HCT116 (cell line): ENCODE results near the gene PHLDA1. TPM values are rescaled to one million over a fixed set of nuclear protein-coding genes. Genes with fewer than 3 reads are reported as not detected.

Experiments
- ATAC-seq: fragments of 200-7000 bp; cut with Tn5 transposase; 2 replicates; pipeline ENCODE4 v1.9.1; 2020; ENCODE audit warnings: mild to moderate bottlenecking, moderate library complexity
- BruUV-seq: library from RNA; stranded (reverse); fragments of 400-500 nt; replicated peaks from 2 replicates; lab custom pipeline; 2021; lab: Mats Ljungman, UMichigan
- CTCF ChIA-PET: fragments of 300-600 bp; sonication (Branson Sonifier 250); formaldehyde crosslinking; loops from one replicate; lab custom pipeline; 2021; ENCODE audit warnings: antibody characterized with exemption; lab: Charles Lee
- POLR2A ChIA-PET: fragments of 300-600, 350-600 bp; sonication (Branson Sonifier 250); formaldehyde crosslinking; loops from one replicate; lab custom pipeline; 2021; ENCODE audit warnings: antibody characterized with exemption; lab: Charles Lee
- RAD21 ChIA-PET, 2 experiments: fragments of 300-600 bp; sonication (Branson Sonifier 250); formaldehyde crosslinking; loops; one replicate each; lab custom pipeline; 2023; ENCODE audit warnings: low total read pairs in 2 of 2; ENCODE audit not compliant: uncharacterized antibody in 2 of 2, unreplicated experiment in 2 of 2, low non-redundant PET in 1 of 2; lab: Charles Lee
- DNase-seq: peaks from one replicate; pipeline ENCODE4 v3.0.0-alpha.2; 2010; ENCODE audit warnings: low read depth, low spot score
- H2AFZ ChIP-seq: fragments of 200-600 bp; shearing (Covaris generic), sonication (generic); 2 replicates; pipeline ENCODE4 v1.6.1; 2017; ENCODE audit warnings: low read depth, mixed run types, mixed read lengths, antibody characterized with exemption, low read length; ENCODE audit not compliant: poor library complexity, severe bottlenecking
- H3K27ac ChIP-seq: 2 replicates; pipeline ENCODE4 v1.5.1; 2012; ENCODE audit warnings: low read depth, low read length
- H3K27me3 ChIP-seq: fragments of 200-600 bp; sonication (generic); 2 replicates; pipeline ENCODE4 v1.6.1; 2016; ENCODE audit warnings: mixed run types, low read length, mixed read lengths; ENCODE audit not compliant: insufficient read depth
- H3K36me3 ChIP-seq, 2 experiments: fragments of 200-500 bp in 1 of 2; fragments of 200-600 bp in 1 of 2; sonication (Bioruptor generic) in 1 of 2; sonication (generic) in 1 of 2; 2 replicates each; pipeline versions ENCODE4 v1.5.1 to v1.6.1; 2014 to 2016; ENCODE audit warnings: low read length in 2 of 2, inconsistent platforms in 1 of 2, mixed read lengths in 1 of 2, mixed run types in 1 of 2; ENCODE audit not compliant: insufficient read depth in 2 of 2, control insufficient read depth in 1 of 2
- H3K4me1 ChIP-seq, 2 experiments: fragments of 200-600 bp in 1 of 2; sonication (generic) in 1 of 2; 2 replicates each; pipeline versions ENCODE4 v1.5.1 to v1.6.1; 2012 to 2017; ENCODE audit warnings: low read length in 2 of 2, inconsistent platforms in 1 of 2, mild to moderate bottlenecking in 1 of 2, mixed read lengths in 1 of 2, mixed run types in 1 of 2, moderate library complexity in 1 of 2; ENCODE audit not compliant: insufficient read depth in 2 of 2, control insufficient read depth in 1 of 2
- H3K4me2 ChIP-seq: fragments of 200-600 bp; sonication (generic); 2 replicates; pipeline ENCODE4 v1.6.1; 2017; ENCODE audit warnings: mixed run types, low read length, mixed read lengths
- H3K4me3 ChIP-seq, 2 experiments: fragments of 200-600 bp in 1 of 2; sonication (generic) in 1 of 2; replicated peaks in 1 of 2; 2 replicates each; pipeline ENCODE4 v1.5.1; 2011 to 2016; ENCODE audit warnings: low read length in 2 of 2, control low read depth in 1 of 2, low read depth in 1 of 2, mild to moderate bottlenecking in 1 of 2, mixed read lengths in 1 of 2, mixed run types in 1 of 2
- H3K79me2 ChIP-seq: fragments of 200-600 bp; sonication (generic); 2 replicates; pipeline ENCODE4 v1.6.1; 2017; ENCODE audit warnings: mild to moderate bottlenecking, mixed run types, low read length, moderate library complexity, mixed read lengths; ENCODE audit not compliant: insufficient read depth
- H3K9ac ChIP-seq: fragments of 200-600 bp; sonication (generic); 2 replicates; pipeline ENCODE4 v1.6.1; 2016; ENCODE audit warnings: low read length, mixed read lengths
- H3K9me2 ChIP-seq: fragments of 200-600 bp; sonication (generic), shearing (Covaris generic); 2 replicates; pipeline ENCODE4 v1.6.1; 2017; ENCODE audit warnings: mixed run types, mild to moderate bottlenecking, moderate library complexity; ENCODE audit not compliant: insufficient read depth
- H3K9me3 ChIP-seq, 2 experiments: fragments of 200-500 bp in 1 of 2; fragments of 200-600 bp in 1 of 2; sonication (Bioruptor generic) in 1 of 2; sonication (generic) in 1 of 2; 2 replicates each; pipeline ENCODE4 v1.6.1; 2014 to 2017; ENCODE audit warnings: low read length in 2 of 2, mixed read lengths in 2 of 2, inconsistent platforms in 1 of 2, low read depth in 1 of 2, mild to moderate bottlenecking in 1 of 2, mixed run types in 1 of 2, moderate library complexity in 1 of 2; ENCODE audit not compliant: control insufficient read depth in 1 of 2, insufficient read depth in 1 of 2
- H4K20me1 ChIP-seq: fragments of 200-600 bp; sonication (generic), shearing (Covaris generic); 2 replicates; pipeline ENCODE4 v1.6.1; 2017; ENCODE audit warnings: mixed run types, mild to moderate bottlenecking, moderate library complexity; ENCODE audit not compliant: insufficient read depth
- CBX3 ChIP-seq: IDR thresholded peaks from 2 replicates; pipeline ENCODE4 v1.6.1; 2012; ENCODE audit warnings: low read depth
- CEBPB ChIP-seq: IDR thresholded peaks from 2 replicates; pipeline ENCODE4 v1.6.1; 2012; ENCODE audit warnings: low read depth
- EZH2phosphoT487 ChIP-seq: fragments of 200-600 bp; IDR thresholded peaks from 2 replicates; pipeline ENCODE4 v1.6.1; 2018; ENCODE audit warnings: antibody characterized with exemption, borderline replicate concordance
- FOSL1 ChIP-seq: IDR thresholded peaks from 2 replicates; pipeline ENCODE4 v1.6.1; 2012; ENCODE audit warnings: low read depth
- JUND ChIP-seq: IDR thresholded peaks from 2 replicates; pipeline ENCODE4 v1.6.1; 2012
- POLR2A ChIP-seq: IDR thresholded peaks from 2 replicates; pipeline ENCODE4 v1.7.0; 2011; ENCODE audit warnings: borderline replicate concordance; ENCODE audit not compliant: insufficient read depth, insufficient read length; ENCODE audit errors: extremely low read depth
- POLR2AphosphoS5 ChIP-seq: IDR thresholded peaks from 2 replicates; pipeline ENCODE4 v1.6.1; 2011; ENCODE audit warnings: mild to moderate bottlenecking, low read depth, low read length, moderate library complexity
- RAD21 ChIP-seq: IDR thresholded peaks from 2 replicates; pipeline ENCODE4 v1.6.1; 2012; ENCODE audit warnings: low read depth, mild to moderate bottlenecking
- SIN3A ChIP-seq: IDR thresholded peaks from 2 replicates; pipeline ENCODE4 v1.6.1; 2012; ENCODE audit warnings: low read depth
- SP1 ChIP-seq: IDR thresholded peaks from 2 replicates; pipeline ENCODE4 v1.6.1; 2012; ENCODE audit warnings: low read depth
- SRF ChIP-seq: IDR thresholded peaks from 2 replicates; pipeline ENCODE4 v1.6.1; 2012; ENCODE audit warnings: low read depth
- TCF7L2 ChIP-seq: IDR thresholded peaks from 2 replicates; pipeline ENCODE4 v1.7.0; 2011; ENCODE audit warnings: borderline replicate concordance, inconsistent platforms; ENCODE audit not compliant: insufficient read depth, insufficient read length; ENCODE audit errors: extremely low read depth
- YY1 ChIP-seq: IDR thresholded peaks from 2 replicates; pipeline ENCODE4 v1.6.1; 2011; ENCODE audit warnings: low read length, low read depth, moderate library complexity, mild to moderate bottlenecking; ENCODE audit not compliant: insufficient replicate concordance; ENCODE audit errors: extremely low read depth
- ZFX ChIP-seq: fragments of 450-650 bp; IDR thresholded peaks from 2 replicates; pipeline ENCODE4 v1.6.1; 2017
- ZNF274 ChIP-seq: fragments of 200-500 bp; sonication (Bioruptor generic); IDR thresholded peaks from 2 replicates; pipeline ENCODE4 v1.6.1; 2014; ENCODE audit warnings: mild to moderate bottlenecking, low read depth, low read length, inconsistent platforms
- intact Hi-C: fragments of 100-400 bp; cut with micrococcal nuclease; formaldehyde crosslinking; loops from 2 replicates; pipeline ENCODE4 v1.10.0; 2022
- total RNA-seq: library from RNA; stranded (reverse); gene quantifications from one replicate; pipeline ENCODE4 v1.2.1, GENCODE V29; 2021; ENCODE audit not compliant: unreplicated experiment
- TF ChIP-seq, protein P1 (sequence below): IDR thresholded peaks from 2 replicates; pipeline ENCODE4 v1.6.1; 2012
- TF ChIP-seq, protein P2 (sequence below): IDR thresholded peaks from 2 replicates; pipeline ENCODE4 v1.6.1; 2012

The PHLDA1 gene
- total RNA-seq, 1 experiment from 2014 or later, result 231 TPM

DNA sequence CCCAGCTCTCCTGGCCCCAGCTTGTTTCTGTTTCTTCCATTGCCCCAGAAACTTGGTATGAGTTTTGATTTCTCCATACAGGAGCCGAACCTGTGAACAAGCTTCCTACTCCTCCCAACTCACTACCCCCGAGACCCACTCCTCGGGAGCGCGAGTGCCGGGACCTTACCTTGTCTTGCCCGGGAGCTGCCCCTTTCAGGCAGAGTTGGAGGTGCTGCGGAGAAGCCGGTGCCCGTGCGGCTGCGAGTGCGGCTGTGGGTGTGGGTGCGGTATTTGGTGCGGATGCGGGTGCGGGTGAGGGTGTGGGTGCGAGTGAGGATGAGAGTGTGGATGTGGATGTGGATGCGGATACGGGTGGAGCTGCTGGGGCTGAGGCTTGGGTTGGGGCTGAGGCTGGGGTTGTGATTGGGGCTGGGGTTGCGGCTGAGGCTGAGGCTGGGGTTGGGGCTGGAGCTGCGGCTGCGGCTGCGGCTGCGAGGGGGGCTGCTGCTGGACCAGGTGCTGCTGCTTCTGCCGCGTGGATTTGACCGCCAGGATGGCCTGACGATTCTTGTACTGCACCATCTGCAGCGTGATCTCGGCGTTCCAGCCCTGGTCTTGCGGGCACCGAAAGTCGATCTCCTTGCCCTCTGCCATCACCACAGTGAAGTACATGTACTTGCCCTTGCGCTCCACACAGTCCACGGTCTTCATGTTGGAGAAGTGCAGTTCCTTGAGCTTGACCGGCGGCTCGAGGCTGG, 1.1 kb downstream of the PHLDA1 start:
- Histone ChIP-seq H4K20me1 (no peaks in the 10 kb centered on the region), H2AFZ (no peak overlapping the region), H3K79me2 (peaks cover 58% of the 10 kb centered on the region), H3K27me3 (no peaks in the 10 kb centered on the region), H3K4me2 (peak overlapping the region; percentile 76), H3K36me3 (peaks cover 4 to 20% of the 10 kb centered on the region in 2 experiments; a peak in 3 of 4 replicates), H3K9me2 (no peaks in the 10 kb centered on the region), H3K9ac (peak overlapping the region; percentile 92), H3K4me1 (peaks cover 23 to 69% of the 10 kb centered on the region in 2 experiments), H3K9me3 (no peaks in the 10 kb centered on the region), H3K4me3 (peak overlapping the region; percentile 75)
- intact Hi-C loops, result loop anchor here (10.0 kb wide), 1 partner anchor 424 kb away; no protein-coding TSS in a partner anchor
- ATAC-seq (no peak; the same call in 1 of the 2 replicates), DNase-seq (no peak)
- ChIA-PET RAD21 (no interaction called here), CTCF (no interaction called here), POLR2A (interaction anchor here (0.9 to 3.1 kb wide), 13 partner anchors 51 to 379 kb away, joined by 3 to 17 read pairs (median 4); no protein-coding TSS in a partner anchor)
- TSS peak; percentile 40 for BruUV-seq
- TF ChIP-seq ZNF274 (no peak), SRF (0 out of 2 replicates have a peak, but pooled peaks have one; percentile 23), POLR2A (peak; percentile 7), RAD21 (peak; percentile 7; the same call in 1 of the 2 replicates), YY1 (no peak), ZFX (no peak), FOSL1 (no peak), CEBPB (0 out of 2 replicates have a peak, but pooled peaks have one; percentile 24), POLR2AphosphoS5 (peak; percentile 84), CBX3 (no peak), SP1 (0 out of 2 replicates have a peak, but pooled peaks have one; percentile 6), JUND (peak; percentile 16; the same call in 1 of the 2 replicates), SIN3A (peak; percentile 75), TCF7L2 (no peak), EZH2phosphoT487 (no peak)
- TF ChIP-seq, protein P1, sequence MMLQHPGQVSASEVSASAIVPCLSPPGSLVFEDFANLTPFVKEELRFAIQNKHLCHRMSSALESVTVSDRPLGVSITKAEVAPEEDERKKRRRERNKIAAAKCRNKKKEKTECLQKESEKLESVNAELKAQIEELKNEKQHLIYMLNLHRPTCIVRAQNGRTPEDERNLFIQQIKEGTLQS, result 0 out of 2 replicates have a peak, but pooled peaks have one; percentile 36
- TF ChIP-seq, protein P2, sequence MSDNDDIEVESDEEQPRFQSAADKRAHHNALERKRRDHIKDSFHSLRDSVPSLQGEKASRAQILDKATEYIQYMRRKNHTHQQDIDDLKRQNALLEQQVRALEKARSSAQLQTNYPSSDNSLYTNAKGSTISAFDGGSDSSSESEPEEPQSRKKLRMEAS, result 0 out of 2 replicates have a peak, but pooled peaks have one; percentile 16
- TF ChIP-seq, all 23 proteins: peak for 10
- H3K27ac ChIP-seq, result peak overlapping the region; percentile 88
